Right cardiac atrium (tissue), 5 donors: ENCODE results near the gene MRPS18A. TPM values are rescaled to one million over a fixed set of nuclear protein-coding genes. Genes with fewer than 3 reads are reported as not detected.

Experiments used
- ATAC-seq, 2 donors: fragments of 200-7000 bp; cut with Tn5 transposase; one replicate each; pipeline versions ENCODE4 v1.8.0 to v1.9.1; 2020; ENCODE audit warnings: moderate library complexity in 2 of 2, mild to moderate bottlenecking in 1 of 2
- DNase-seq, 3 donors: peaks; one replicate each; pipeline ENCODE4 v3.0.0-alpha.2; 2020
- H3K27ac ChIP-seq: one replicate; pipeline ENCODE4 v1.5.1; 2013; ENCODE audit warnings: mild to moderate bottlenecking, low read length, control low read depth, moderate library complexity
- H3K27me3 ChIP-seq: one replicate; pipeline ENCODE4 v1.6.1; 2013; ENCODE audit not compliant: control insufficient read depth, insufficient read depth
- H3K4me1 ChIP-seq: one replicate; pipeline ENCODE4 v1.6.1; 2013; ENCODE audit warnings: low read length; ENCODE audit not compliant: control insufficient read depth, insufficient read depth
- H3K4me3 ChIP-seq: one replicate; pipeline ENCODE4 v1.5.1; 2013; ENCODE audit warnings: low read length, control low read depth
- H3K9me3 ChIP-seq: one replicate; pipeline ENCODE4 v1.6.1; 2013; ENCODE audit warnings: low read length; ENCODE audit not compliant: control insufficient read depth
- WGBS: extraction: QIAGEN DNeasy Blood & Tissue Kit; methylation state at CpG from one replicate; pipeline ENCODE4 v1.1.7; 2013; 5-methylcytosine and 5-hydroxymethylcytosine counted together
- intact Hi-C, 4 donors: fragments of 100-400 bp; cut with DNase I; formaldehyde crosslinking; loops; one replicate each; pipeline versions ENCODE4 v1.11.0 to v1.14.0; 2022 to 2023
- polyA plus RNA-seq: library from polyadenylated mRNA; stranded (reverse); fragments of 200-250 nt; gene quantifications from one replicate; pipeline ENCODE4 v1.2.3, GENCODE V29; 2013
- total RNA-seq, 4 donors: library from RNA; stranded (reverse); fragmentation: NEBNext Ultra II Directional; extraction: Animal tissue kit (Norgen Biotek cat#: 25700); gene quantifications; one replicate each; pipeline ENCODE4 v1.2.1, GENCODE V29; 2021
- donor health status: healthy with polysubstance abuse.
- donor health status: DM: no; HTN: yes; CAD: no.
- donor health status: DM: no; HTN: no; CAD: no.
- donor health status: DM: no; HTN: yes; CAD: no; lungs with severe emphysema.
- donor health status: DM: yes; HTN: yes; CAD: no.

MRPS18A gene
- total and polyA plus RNA-seq, 5 donors: 33.1 to 58.0 (median 35.5) TPM

GRCh38 chr6:43725643-43726580 lies 38.3 kb upstream of the MRPS18A start:
- intact Hi-C loops: loop anchor here in 2 of 4 donors (2.0 to 5.0 kb wide), 2 partner anchors 349 to 351 kb away; no protein-coding TSS in a partner anchor
- DNase-seq: no peak
- no peaks in the 10 kb centered on the region for H3K27me3 ChIP-seq
- H3K27ac ChIP-seq: no peak overlapping the region
- no peaks in the 10 kb centered on the region for H3K4me1 ChIP-seq
- ATAC-seq: no peak
- 90% methylated on average over 7 of the region's 7 CpGs for WGBS
- H3K9me3 ChIP-seq: no peaks in the 10 kb centered on the region
- H3K4me3 ChIP-seq: no peak overlapping the region

GRCh38 chr6:43724914-43725642 lies 37.5 kb upstream of the MRPS18A start:
- Histone ChIP-seq H3K4me1 (no peaks in the 10 kb centered on the region), H3K4me3 (no peak overlapping the region), H3K27ac (no peak overlapping the region), H3K27me3 (no peaks in the 10 kb centered on the region), H3K9me3 (no peaks in the 10 kb centered on the region)
- DNase-seq: peak; percentile 88 to 91 (median 91)
- ATAC-seq: peak; percentile 83 to 89
- WGBS: 60% methylated on average over 17 of the region's 17 CpGs
- intact Hi-C loops: loop anchor here in 2 of 4 donors (2.0 to 5.0 kb wide), 2 partner anchors 350 to 352 kb away; no protein-coding TSS in a partner anchor

GRCh38 chr6:43724354-43724753 lies 36.8 kb upstream of the MRPS18A start:
- WGBS: 69% methylated on average over 2 of the region's 2 CpGs
- DNase-seq (no peak), ATAC-seq (no peak)
- H3K27ac ChIP-seq: no peak overlapping the region
- no peaks in the 10 kb centered on the region for H3K4me1 ChIP-seq
- H3K9me3 ChIP-seq: no peaks in the 10 kb centered on the region
- intact Hi-C loops: loop anchor here in 1 of 4 donors (2.0 kb wide), 1 partner anchor 350 kb away; no protein-coding TSS in a partner anchor
- no peaks in the 10 kb centered on the region for H3K27me3 ChIP-seq
- no peak overlapping the region for H3K4me3 ChIP-seq

GRCh38 chr6:43723737-43724295 lies 36.2 kb upstream of the MRPS18A start:
- DNase-seq (peak; percentile 67 to 85 (median 79)), ATAC-seq (peak; percentile 63 to 72)
- H3K4me3 ChIP-seq: no peak overlapping the region
- no peak overlapping the region for H3K27ac ChIP-seq
- 52% methylated on average over 9 of the region's 9 CpGs for WGBS
- no peaks in the 10 kb centered on the region for H3K9me3 ChIP-seq
- H3K27me3 ChIP-seq: no peaks in the 10 kb centered on the region
- H3K4me1 ChIP-seq: no peaks in the 10 kb centered on the region
- intact Hi-C loops: loop anchor here in 1 of 4 donors (2.0 kb wide), 1 partner anchor 351 kb away; no protein-coding TSS in a partner anchor

GRCh38 chr6:43722920-43723545 lies 35.4 kb upstream of the MRPS18A start:
- peaks cover 3% of the 10 kb centered on the region for H3K4me1 ChIP-seq
- no peaks in the 10 kb centered on the region for H3K27me3 ChIP-seq
- intact Hi-C loops: no loop called here
- DNase-seq: no peak
- ATAC-seq: no peak
- no peak overlapping the region for H3K4me3 ChIP-seq
- WGBS: 82% methylated on average over 10 of the region's 10 CpGs
- H3K9me3 ChIP-seq: no peaks in the 10 kb centered on the region
- no peak overlapping the region for H3K27ac ChIP-seq

- 90% methylated on average over 4 of the region's 4 CpGs for WGBS
- H3K27me3 ChIP-seq: no peaks in the 10 kb centered on the region
- intact Hi-C loops: no loop called here
Measured at GRCh38 chr6:43720999-43721398, 33.4 kb upstream of the MRPS18A start.

GRCh38 chr6:43719511-43719910 lies 31.9 kb upstream of the MRPS18A start:
- no peak overlapping the region for H3K4me3 ChIP-seq
- DNase-seq (peak in 1 of 3 donors; percentile 35), ATAC-seq (no peak)
- H3K27me3 ChIP-seq: no peaks in the 10 kb centered on the region
- H3K4me1 ChIP-seq: peaks cover 17% of the 10 kb centered on the region
- WGBS: 90% methylated on average over 7 of the region's 7 CpGs
- peak overlapping the region; percentile 0 for H3K27ac ChIP-seq
- intact Hi-C loops: no loop called here
- H3K9me3 ChIP-seq: no peaks in the 10 kb centered on the region

More at GRCh38 chr6:43720999-43721398, 33.4 kb upstream of the MRPS18A start:
- H3K4me3 ChIP-seq: no peak overlapping the region
- no peak for ATAC-seq
- DNase-seq: no peak
- peaks cover 13% of the 10 kb centered on the region for H3K4me1 ChIP-seq
- no peak overlapping the region for H3K27ac ChIP-seq
- H3K9me3 ChIP-seq: no peaks in the 10 kb centered on the region

GRCh38 chr6:43718387-43719105 lies 31.0 kb upstream of the MRPS18A start:
- ATAC-seq: peak; percentile 4 to 65
- peak in 2 of 3 donors; percentile 55 to 72 for DNase-seq
- H3K9me3 ChIP-seq: no peaks in the 10 kb centered on the region
- H3K4me1 ChIP-seq: peaks cover 21% of the 10 kb centered on the region
- peak overlapping the region; percentile 64 for H3K27ac ChIP-seq
- no peaks in the 10 kb centered on the region for H3K27me3 ChIP-seq
- H3K4me3 ChIP-seq: no peak overlapping the region
- 63% methylated on average over 13 of the region's 13 CpGs for WGBS
- intact Hi-C loops: no loop called here

GRCh38 chr6:43717822-43718221 lies 30.2 kb upstream of the MRPS18A start:
- Histone ChIP-seq H3K27me3 (no peaks in the 10 kb centered on the region), H3K4me1 (peaks cover 21% of the 10 kb centered on the region), H3K9me3 (no peaks in the 10 kb centered on the region), H3K27ac (peak overlapping the region; percentile 64), H3K4me3 (no peak overlapping the region)
- intact Hi-C loops: no loop called here
- DNase-seq (peak; percentile 89 to 95 (median 91)), ATAC-seq (peak; percentile 91 to 94)
- 51% methylated on average over 12 of the region's 12 CpGs for WGBS

GRCh38 chr6:43717389-43717788 lies 29.8 kb upstream of the MRPS18A start:
- ATAC-seq (no peak), DNase-seq (no peak)
- Histone ChIP-seq H3K4me1 (peaks cover 21% of the 10 kb centered on the region), H3K27ac (peak overlapping the region; percentile 54), H3K9me3 (no peaks in the 10 kb centered on the region), H3K4me3 (no peak overlapping the region), H3K27me3 (no peaks in the 10 kb centered on the region)
- WGBS: 88% methylated on average over 8 of the region's 8 CpGs
- intact Hi-C loops: no loop called here
